ENCODE results near the gene CD300LF. TPM values are rescaled to one million over a fixed set of nuclear protein-coding genes. Genes with fewer than 3 reads are reported as not detected.
A peak's percentile ranks its signal among the peaks of the same experiment; 100 is the strongest.

Gene CD300LF
- total RNA-seq, 1 donor: 20.5 TPM

- Histone ChIP-seq H3K9me3 (ENCODE audit: low read depth, low read length) (no peaks in the 10 kb centered on the region), H3K4me3 (ENCODE audit: low read length) (peak overlapping the region; percentile 98), H3K27me3 (ENCODE audit: insufficient read depth, low read length) (no peaks in the 10 kb centered on the region), H3K4me1 (ENCODE audit: insufficient read depth, low read length) (peaks cover 84% of the 10 kb centered on the region)
Observed at GRCh38 chr17:74750327-74751069, 37.8 kb upstream of the CD300LF start.

DNA sequence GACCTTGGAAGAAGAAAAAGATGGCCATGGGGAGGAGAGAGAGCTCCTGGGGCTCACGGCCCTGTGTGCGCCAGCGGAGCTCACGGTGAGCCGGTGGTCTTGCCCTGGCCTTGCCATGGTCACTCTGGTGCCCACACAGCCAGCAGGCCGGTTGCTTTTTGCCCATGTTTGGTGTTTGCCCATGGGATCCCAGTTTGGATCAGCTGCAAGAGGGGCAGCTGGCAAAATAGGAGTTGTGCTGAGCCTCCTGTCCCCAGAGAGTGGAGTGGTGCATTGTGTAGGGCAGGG is 37.3 kb upstream of the CD300LF start:
- Histone ChIP-seq H3K4me3 (ENCODE audit: low read length) (peak overlapping the region; percentile 98), H3K27me3 (ENCODE audit: insufficient read depth, low read length) (no peaks in the 10 kb centered on the region), H3K4me1 (ENCODE audit: insufficient read depth, low read length) (peaks cover 84% of the 10 kb centered on the region), H3K9me3 (ENCODE audit: low read depth, low read length) (no peaks in the 10 kb centered on the region)

GRCh38 chr17:74749279-74750038 is 36.7 kb upstream of the CD300LF start:
- H3K4me1 ChIP-seq (ENCODE audit: insufficient read depth, low read length): peaks cover 84% of the 10 kb centered on the region
- no peaks in the 10 kb centered on the region for H3K27me3 ChIP-seq (ENCODE audit: insufficient read depth, low read length)
- peak overlapping the region; percentile 98 for H3K4me3 ChIP-seq (ENCODE audit: low read length)
- no peaks in the 10 kb centered on the region for H3K9me3 ChIP-seq (ENCODE audit: low read depth, low read length)

GRCh38 chr17:74748529-74749278 is 36.0 kb upstream of the CD300LF start, which contains the start of gene NHERF1:
NHERF1 (plus strand) TSS chr17:74748628; CDS start chr17:74748847, 219 bp downstream.
- Histone ChIP-seq H3K4me1 (ENCODE audit: insufficient read depth, low read length) (peaks cover 84% of the 10 kb centered on the region), H3K9me3 (ENCODE audit: low read depth, low read length) (no peaks in the 10 kb centered on the region), H3K4me3 (ENCODE audit: low read length) (peak within 1 kb of the TSS; percentile 98), H3K27me3 (ENCODE audit: insufficient read depth, low read length) (no peaks in the 10 kb centered on the region)

DNA sequence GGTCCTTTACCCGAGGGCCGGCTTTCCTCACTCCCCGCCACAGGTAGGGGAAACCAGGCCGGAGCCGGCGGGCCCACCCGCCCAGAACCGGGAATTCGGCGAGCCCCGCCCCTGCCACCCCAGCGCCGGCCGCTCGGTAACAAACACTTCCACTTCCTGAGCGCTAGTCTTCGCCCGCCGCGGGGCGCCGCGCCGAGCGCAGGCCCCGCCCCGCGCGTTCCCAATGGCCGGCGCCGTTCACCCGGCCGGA is 35.5 kb upstream of the CD300LF start:
- Histone ChIP-seq H3K4me3 (ENCODE audit: low read length) (peak overlapping the region; percentile 98), H3K4me1 (ENCODE audit: insufficient read depth, low read length) (peaks cover 84% of the 10 kb centered on the region), H3K27me3 (ENCODE audit: insufficient read depth, low read length) (no peaks in the 10 kb centered on the region), H3K9me3 (ENCODE audit: low read depth, low read length) (no peaks in the 10 kb centered on the region)

GRCh38 chr17:74746922-74747321 is 34.2 kb upstream of the CD300LF start:
- Histone ChIP-seq H3K4me3 (ENCODE audit: low read length) (no peak overlapping the region), H3K9me3 (ENCODE audit: low read depth, low read length) (no peaks in the 10 kb centered on the region), H3K4me1 (ENCODE audit: insufficient read depth, low read length) (peaks cover 84% of the 10 kb centered on the region), H3K27me3 (ENCODE audit: insufficient read depth, low read length) (no peaks in the 10 kb centered on the region)

DNA sequence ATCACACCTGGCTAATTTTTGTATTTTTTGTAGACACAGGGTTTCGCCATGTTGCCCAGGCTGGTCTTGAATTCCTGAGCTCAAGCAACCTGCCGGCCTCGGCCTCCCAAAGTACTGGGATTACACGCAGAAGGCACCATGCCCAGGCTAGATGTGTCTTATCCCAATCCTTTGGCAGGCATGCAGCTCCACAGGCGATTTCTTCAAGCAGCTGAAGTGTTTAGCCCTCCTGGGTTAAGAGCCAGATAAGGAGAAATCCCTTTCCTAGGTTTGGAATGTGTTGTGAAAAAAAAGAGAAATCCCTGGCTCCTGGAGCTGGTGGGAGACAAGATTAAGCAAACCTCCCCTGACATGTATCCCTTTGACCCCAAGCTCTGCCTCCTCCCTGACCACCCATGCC is 33.7 kb upstream of the CD300LF start:
- Histone ChIP-seq H3K27me3 (ENCODE audit: insufficient read depth, low read length) (no peaks in the 10 kb centered on the region), H3K4me3 (ENCODE audit: low read length) (no peak overlapping the region), H3K4me1 (ENCODE audit: insufficient read depth, low read length) (peaks cover 84% of the 10 kb centered on the region), H3K9me3 (ENCODE audit: low read depth, low read length) (no peaks in the 10 kb centered on the region)

DNA sequence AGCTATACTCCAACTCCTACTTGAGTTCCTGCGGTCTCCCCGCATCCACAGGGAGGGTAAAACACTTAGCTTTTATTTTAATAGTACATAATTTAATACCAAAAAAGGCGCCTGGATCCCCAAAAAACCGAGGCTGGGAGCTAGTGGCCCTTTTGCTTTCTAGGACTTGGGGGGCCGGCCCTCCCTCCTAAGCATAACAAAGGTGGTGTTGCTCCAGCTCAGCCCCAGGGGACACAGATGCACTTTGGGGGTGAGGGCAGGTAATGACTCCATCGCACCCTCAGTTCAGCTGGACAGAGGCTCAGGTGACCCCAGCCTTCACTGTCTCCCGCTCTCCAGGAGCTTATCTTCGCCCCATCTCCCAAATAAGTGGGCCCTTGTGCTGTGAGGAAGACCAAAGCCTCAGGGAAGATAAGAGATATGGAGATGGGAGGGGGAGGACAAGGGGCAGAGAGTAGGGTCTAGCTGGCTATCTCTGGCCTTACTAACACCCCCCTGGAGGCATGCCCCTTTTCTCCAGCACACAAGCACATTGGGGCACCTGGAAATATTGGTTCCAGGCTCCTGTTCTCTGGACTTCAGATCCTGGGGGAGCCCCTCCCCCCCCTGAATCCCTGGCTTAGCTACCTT is 32.9 kb upstream of the CD300LF start:
- Histone ChIP-seq H3K9me3 (ENCODE audit: low read depth, low read length) (no peaks in the 10 kb centered on the region), H3K4me1 (ENCODE audit: insufficient read depth, low read length) (peaks cover 84% of the 10 kb centered on the region), H3K4me3 (ENCODE audit: low read length) (no peak overlapping the region), H3K27me3 (ENCODE audit: insufficient read depth, low read length) (no peaks in the 10 kb centered on the region)

DNA sequence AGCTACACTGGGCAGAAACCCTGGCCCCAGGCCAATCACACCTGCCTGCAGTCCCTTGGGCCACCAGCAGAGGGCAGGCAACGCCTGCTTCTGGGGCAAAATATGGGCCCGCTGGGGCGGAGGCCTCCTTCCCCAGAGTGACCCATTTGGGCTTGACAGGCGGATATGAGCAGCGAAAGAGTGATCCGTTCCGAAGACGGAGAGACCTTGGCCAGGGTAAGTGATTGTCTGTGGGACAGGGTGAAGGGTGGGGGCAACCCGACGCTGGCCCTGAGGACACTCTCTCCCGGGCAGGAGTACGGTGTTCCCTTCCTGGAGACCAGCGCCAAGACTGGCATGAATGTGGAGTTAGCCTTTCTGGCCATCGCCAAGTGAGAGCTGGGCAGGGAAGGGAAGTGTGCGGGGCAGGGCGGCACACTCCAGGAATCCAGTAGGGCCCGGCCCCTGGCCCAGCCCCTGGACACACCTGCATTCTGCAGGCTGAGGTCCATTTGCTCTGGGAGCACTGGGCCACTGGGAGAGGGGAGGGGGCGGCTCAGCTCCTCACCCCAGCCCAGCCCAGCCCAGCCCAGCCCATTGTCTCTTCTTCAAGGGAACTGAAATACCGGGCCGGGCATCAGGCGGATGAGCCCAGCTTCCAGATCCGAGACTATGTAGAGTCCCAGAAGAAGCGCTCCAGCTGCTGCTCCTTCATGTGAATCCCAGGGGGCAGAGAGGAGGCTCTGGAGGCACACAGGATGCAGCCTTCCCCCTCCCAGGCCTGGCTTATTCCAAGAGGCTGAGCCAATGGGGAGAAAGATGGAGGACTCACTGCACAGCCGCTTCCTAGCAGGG is 32.2 kb upstream of the CD300LF start:
- Histone ChIP-seq H3K4me3 (ENCODE audit: low read length) (no peak overlapping the region), H3K9me3 (ENCODE audit: low read depth, low read length) (no peaks in the 10 kb centered on the region), H3K4me1 (ENCODE audit: insufficient read depth, low read length) (peaks cover 84% of the 10 kb centered on the region), H3K27me3 (ENCODE audit: insufficient read depth, low read length) (no peaks in the 10 kb centered on the region)

- H3K27me3 ChIP-seq (ENCODE audit: insufficient read depth, low read length): no peaks in the 10 kb centered on the region
- H3K4me3 ChIP-seq (ENCODE audit: low read length): no peak overlapping the region
- peaks cover 87% of the 10 kb centered on the region for H3K4me1 ChIP-seq (ENCODE audit: insufficient read depth, low read length)
Observed at GRCh38 chr17:74744349-74744713, 31.6 kb upstream of the CD300LF start.

DNA sequence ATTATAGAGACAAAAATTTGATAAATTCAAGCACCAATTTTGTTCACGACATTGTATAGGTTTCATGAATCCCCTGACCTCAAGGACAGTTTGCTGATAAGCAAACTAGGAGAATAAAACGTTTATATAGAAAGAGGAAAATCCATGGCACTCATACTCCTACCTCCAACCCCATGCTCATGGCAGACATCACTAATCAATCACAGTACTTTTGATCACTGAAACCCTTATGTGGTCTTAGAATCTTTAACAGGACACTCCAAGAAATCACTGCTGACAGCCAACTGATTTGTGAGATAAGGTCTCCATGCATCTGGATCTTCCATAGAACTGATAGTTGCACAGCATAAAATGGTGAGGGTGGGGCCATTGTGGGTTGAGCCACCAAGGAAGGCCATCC is 31.0 kb upstream of the CD300LF start:
- Histone ChIP-seq H3K4me3 (ENCODE audit: low read length) (no peak overlapping the region), H3K9me3 (ENCODE audit: low read depth, low read length) (no peaks in the 10 kb centered on the region)

More at GRCh38 chr17:74744349-74744713, 31.6 kb upstream of the CD300LF start:
- no peaks in the 10 kb centered on the region for H3K9me3 ChIP-seq (ENCODE audit: low read depth, low read length)

DNA sequence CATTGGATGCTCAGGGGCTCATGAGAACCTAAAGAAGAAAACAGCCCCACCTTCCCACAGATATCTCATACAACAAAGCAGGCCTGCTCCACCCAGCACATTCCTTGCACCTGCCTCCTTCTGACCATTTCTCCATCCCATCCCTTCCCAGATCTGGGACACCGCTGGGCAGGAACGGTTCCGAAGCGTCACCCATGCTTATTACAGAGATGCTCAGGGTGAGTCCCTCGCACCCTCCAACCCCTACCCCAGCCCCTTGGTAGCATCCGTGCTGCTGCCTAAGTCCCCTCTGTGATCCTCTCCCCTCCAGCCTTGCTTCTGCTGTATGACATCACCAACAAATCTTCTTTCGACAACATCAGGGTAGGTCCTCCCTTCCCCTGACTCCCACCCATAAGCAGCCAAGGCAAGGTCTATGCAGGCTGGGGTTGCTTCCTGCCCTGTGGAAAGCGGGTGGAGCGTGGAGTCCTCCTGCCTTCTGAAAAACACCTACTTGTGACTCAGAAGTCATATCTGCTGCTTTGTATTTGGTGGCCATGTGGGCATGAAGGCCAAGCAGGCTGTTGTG is 30.3 kb upstream of the CD300LF start:
- H3K9me3 ChIP-seq (ENCODE audit: low read depth, low read length): no peaks in the 10 kb centered on the region
- peaks cover 99% of the 10 kb centered on the region for H3K4me1 ChIP-seq (ENCODE audit: insufficient read depth, low read length)
- H3K4me3 ChIP-seq (ENCODE audit: low read length): no peak overlapping the region
- H3K27me3 ChIP-seq (ENCODE audit: insufficient read depth, low read length): no peaks in the 10 kb centered on the region

More for the DNA sequence above, 31.0 kb upstream of the CD300LF start:
- Histone ChIP-seq H3K27me3 (ENCODE audit: insufficient read depth, low read length) (no peaks in the 10 kb centered on the region), H3K4me1 (ENCODE audit: insufficient read depth, low read length) (peaks cover 92% of the 10 kb centered on the region)

- no peak overlapping the region for H3K4me3 ChIP-seq (ENCODE audit: low read length)
Observed at GRCh38 chr17:74742153-74742515, 29.4 kb upstream of the CD300LF start.

DNA sequence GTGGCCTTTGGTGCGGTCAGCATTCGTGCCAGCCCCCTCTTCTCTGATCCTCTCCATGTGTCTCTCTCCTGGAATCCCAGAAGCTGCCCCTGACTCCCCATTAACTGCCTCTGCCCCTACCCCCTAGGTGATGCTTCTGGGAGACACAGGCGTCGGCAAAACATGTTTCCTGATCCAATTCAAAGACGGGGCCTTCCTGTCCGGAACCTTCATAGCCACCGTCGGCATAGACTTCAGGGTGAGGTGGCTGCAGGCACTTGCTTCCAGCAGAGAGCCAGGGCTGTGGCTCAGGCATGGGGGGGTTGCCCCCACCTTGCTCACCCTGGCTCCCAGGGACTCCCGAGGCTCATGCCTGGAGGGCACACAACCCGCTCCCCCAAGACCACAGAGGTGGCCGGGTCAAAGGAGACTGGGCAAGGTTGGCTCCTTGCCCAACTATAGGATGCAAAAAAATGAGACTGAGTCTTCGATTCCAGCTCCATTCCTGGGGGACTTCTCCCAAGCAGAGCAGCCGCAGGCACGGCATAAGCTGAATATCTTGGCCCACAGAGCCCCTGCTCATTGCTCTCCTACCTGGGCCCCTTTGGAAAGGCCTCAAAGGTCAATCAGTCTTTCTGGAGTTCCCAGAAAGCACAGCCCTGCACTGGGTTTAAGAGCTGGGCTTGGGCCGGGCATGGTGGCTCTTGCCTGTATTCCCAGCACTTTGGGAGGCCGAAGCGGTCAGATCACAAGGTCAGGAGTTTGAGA is 28.1 kb upstream of the CD300LF start:
- H3K9me3 ChIP-seq (ENCODE audit: low read depth, low read length): no peaks in the 10 kb centered on the region
- no peaks in the 10 kb centered on the region for H3K27me3 ChIP-seq (ENCODE audit: insufficient read depth, low read length)
- H3K4me1 ChIP-seq (ENCODE audit: insufficient read depth, low read length): peaks cover 91% of the 10 kb centered on the region
- no peak overlapping the region for H3K4me3 ChIP-seq (ENCODE audit: low read length)

More at GRCh38 chr17:74742153-74742515, 29.4 kb upstream of the CD300LF start:
- Histone ChIP-seq H3K27me3 (ENCODE audit: insufficient read depth, low read length) (no peaks in the 10 kb centered on the region), H3K4me1 (ENCODE audit: insufficient read depth, low read length) (peaks cover 95% of the 10 kb centered on the region), H3K9me3 (ENCODE audit: low read depth, low read length) (no peaks in the 10 kb centered on the region)

Measured in mononuclear cell (primary cell).